Eye (tissue), 1 donor: ENCODE results near the gene TMPRSS2.

Experiments used
- DNase-seq: peaks from one replicate; pipeline ENCODE4 v3.0.0-alpha.2; 2015

Gene TMPRSS2

GRCh38 chr21:41446586-41446985, 61.4 kb downstream of the TMPRSS2 start:
- DNase-seq: no peak

- DNase-seq: no peak
These were observed 62.5 kb downstream of the TMPRSS2 start for GRCh38 chr21:41445465-41445862.

GRCh38 chr21:41444703-41445464, 63.1 kb downstream of the TMPRSS2 start:
- DNase-seq: no peak

GRCh38 chr21:41443562-41443961, 64.4 kb downstream of the TMPRSS2 start:
- DNase-seq: no peak

GRCh38 chr21:41442481-41443186, 65.3 kb downstream of the TMPRSS2 start:
- DNase-seq: no peak

GRCh38 chr21:41441546-41441945, 66.4 kb downstream of the TMPRSS2 start:
- DNase-seq: no peak

- no peak for DNase-seq
These were observed 68.7 kb downstream of the TMPRSS2 start for GRCh38 chr21:41439248-41439647.

GRCh38 chr21:41438425-41439113, 69.4 kb downstream of the TMPRSS2 start:
- no peak for DNase-seq

GRCh38 chr21:41437729-41438128, 70.2 kb downstream of the TMPRSS2 start:
- DNase-seq: no peak

- DNase-seq: no peak
These were observed 72.3 kb downstream of the TMPRSS2 start for GRCh38 chr21:41435706-41436105.

GRCh38 chr21:41433566-41433965, 74.4 kb downstream of the TMPRSS2 start:
- DNase-seq: no peak

- no peak for DNase-seq
These were observed 75.1 kb downstream of the TMPRSS2 start for GRCh38 chr21:41432562-41433460.

GRCh38 chr21:41431788-41432548, 76.0 kb downstream of the TMPRSS2 start:
- DNase-seq: no peak

GRCh38 chr21:41429925-41430491, 78.0 kb downstream of the TMPRSS2 start:
- DNase-seq: no peak

- no peak for DNase-seq
These were observed 78.7 kb downstream of the TMPRSS2 start for GRCh38 chr21:41429305-41429704.

- no peak for DNase-seq
These were observed 79.1 kb downstream of the TMPRSS2 start for GRCh38 chr21:41428847-41429246.

- DNase-seq: no peak
These were observed 79.6 kb downstream of the TMPRSS2 start for GRCh38 chr21:41428311-41428710.

GRCh38 chr21:41427556-41427955, 80.4 kb downstream of the TMPRSS2 start:
- DNase-seq: no peak

- peak; percentile 20 for DNase-seq
These were observed 81.1 kb downstream of the TMPRSS2 start for GRCh38 chr21:41426676-41427404.

GRCh38 chr21:41425954-41426675, 81.8 kb downstream of the TMPRSS2 start, which contains the start of gene MX1:
MX1 (plus strand) TSS chr21:41426239; CDS start chr21:41432071, 5,832 bp downstream.
- DNase-seq: peak; percentile 73
